NCI-H460 (cell line): ENCODE measurements around the gene PCDH9. TPM values are rescaled to one million over a fixed set of nuclear protein-coding genes. Genes with fewer than 3 reads are reported as not detected.
A peak's percentile ranks its signal among the peaks of the same experiment; 100 is the strongest.
"Not testable (repeated sequence)": the region's sequence is repeated elsewhere in the genome, so short reads cannot be mapped to it uniquely, and the experiment has no call there.

Experiments used
- DNase-seq: peaks from one replicate; pipeline ENCODE4 v3.0.0-alpha.2; 2016; ENCODE audit warnings: low read depth; ENCODE audit errors: extremely low read depth
- total RNA-seq: library from RNA; depleted of rRNA; stranded (reverse); fragments of >200 nt; shearing (Covaris generic); gene quantifications from 2 replicates; pipeline ENCODE4 v1.2.3, GENCODE V29; 2014

PCDH9 gene
- total RNA-seq, 1 experiment from 2014 or later = 3.0 TPM

GRCh38 chr13:67134417-67135129, 95.6 kb downstream of the PCDH9 start:
- DNase-seq = no peak

GRCh38 chr13:67133476-67133875, 96.7 kb downstream of the PCDH9 start:
- DNase-seq = no peak

- no peak for DNase-seq
Observed at GRCh38 chr13:67131393-67131792, 98.7 kb downstream of the PCDH9 start.

GRCh38 chr13:67130444-67130843, 99.7 kb downstream of the PCDH9 start:
- DNase-seq = no peak

- no peak for DNase-seq
Observed at GRCh38 chr13:67128136-67128535, 102.0 kb downstream of the PCDH9 start.

GRCh38 chr13:67125681-67126080, 104.5 kb downstream of the PCDH9 start:
- no peak for DNase-seq

GRCh38 chr13:67123165-67123564, 107.0 kb downstream of the PCDH9 start:
- DNase-seq = no peak

- DNase-seq = no peak
Observed at GRCh38 chr13:67122251-67122650, 107.9 kb downstream of the PCDH9 start.

GRCh38 chr13:67120872-67121531, 109.1 kb downstream of the PCDH9 start:
- DNase-seq = peak; percentile 31

- DNase-seq = no peak
Observed at GRCh38 chr13:67119481-67119894, 110.6 kb downstream of the PCDH9 start.

GRCh38 chr13:67118277-67118676, 111.9 kb downstream of the PCDH9 start:
- DNase-seq = no peak

- no peak for DNase-seq
Observed at GRCh38 chr13:67117010-67117550, 113.1 kb downstream of the PCDH9 start.

- DNase-seq = no peak
Observed at GRCh38 chr13:67107979-67108378, 122.2 kb downstream of the PCDH9 start.

- DNase-seq = no peak
Observed at GRCh38 chr13:67106502-67107057, 123.6 kb downstream of the PCDH9 start.

GRCh38 chr13:67101730-67102467, 128.2 kb downstream of the PCDH9 start:
- no peak for DNase-seq

- no peak for DNase-seq
Observed at GRCh38 chr13:67100730-67101129, 129.4 kb downstream of the PCDH9 start.

GRCh38 chr13:67099494-67099893, 130.6 kb downstream of the PCDH9 start:
- DNase-seq = no peak

- no peak for DNase-seq
Observed at GRCh38 chr13:67097892-67098452, 132.2 kb downstream of the PCDH9 start.

GRCh38 chr13:67096893-67097292, 133.2 kb downstream of the PCDH9 start:
- not testable (repeated sequence) for DNase-seq

- no peak for DNase-seq
Observed at GRCh38 chr13:67096418-67096817, 133.7 kb downstream of the PCDH9 start.

GRCh38 chr13:67095621-67096020, 134.5 kb downstream of the PCDH9 start:
- no peak for DNase-seq
